Measurements from ENCODE around the gene TTC28. TPM values are rescaled to one million over a fixed set of nuclear protein-coding genes. Genes with fewer than 3 reads are reported as not detected.
"Not testable (repeated sequence)": the region's sequence is repeated elsewhere in the genome, so short reads cannot be mapped to it uniquely, and the experiment has no call there.

The TTC28 gene
- total RNA-seq, 1 donor from 2014 or later = 16.4 TPM

GRCh38 chr22:28506150-28506535, 173.5 kb downstream of the TTC28 start:
- Histone ChIP-seq H3K36me3 (no peaks in the 10 kb centered on the region), H3K4me3 (no peak overlapping the region), H3K27ac (replicated peaks) (no peak overlapping the region), H3K27me3 (ENCODE audit: low read depth) (no peaks in the 10 kb centered on the region), H3K9me3 (replicated peaks) (peaks cover 27% of the 10 kb centered on the region), H3K4me1 (no peaks in the 10 kb centered on the region)
- intact Hi-C loops (cut with micrococcal nuclease) = no loop called here
- TF ChIP-seq, protein P1, sequence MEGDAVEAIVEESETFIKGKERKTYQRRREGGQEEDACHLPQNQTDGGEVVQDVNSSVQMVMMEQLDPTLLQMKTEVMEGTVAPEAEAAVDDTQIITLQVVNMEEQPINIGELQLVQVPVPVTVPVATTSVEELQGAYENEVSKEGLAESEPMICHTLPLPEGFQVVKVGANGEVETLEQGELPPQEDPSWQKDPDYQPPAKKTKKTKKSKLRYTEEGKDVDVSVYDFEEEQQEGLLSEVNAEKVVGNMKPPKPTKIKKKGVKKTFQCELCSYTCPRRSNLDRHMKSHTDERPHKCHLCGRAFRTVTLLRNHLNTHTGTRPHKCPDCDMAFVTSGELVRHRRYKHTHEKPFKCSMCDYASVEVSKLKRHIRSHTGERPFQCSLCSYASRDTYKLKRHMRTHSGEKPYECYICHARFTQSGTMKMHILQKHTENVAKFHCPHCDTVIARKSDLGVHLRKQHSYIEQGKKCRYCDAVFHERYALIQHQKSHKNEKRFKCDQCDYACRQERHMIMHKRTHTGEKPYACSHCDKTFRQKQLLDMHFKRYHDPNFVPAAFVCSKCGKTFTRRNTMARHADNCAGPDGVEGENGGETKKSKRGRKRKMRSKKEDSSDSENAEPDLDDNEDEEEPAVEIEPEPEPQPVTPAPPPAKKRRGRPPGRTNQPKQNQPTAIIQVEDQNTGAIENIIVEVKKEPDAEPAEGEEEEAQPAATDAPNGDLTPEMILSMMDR (IDR thresholded peaks at IDR 0.05; ENCODE audit: borderline replicate concordance) = no peak
- DNase-seq = no peak

GRCh38 chr22:28505416-28506149, 174.1 kb downstream of the TTC28 start:
- peaks cover 21% of the 10 kb centered on the region for H3K9me3 ChIP-seq (replicated peaks)
- H3K4me1 ChIP-seq = no peaks in the 10 kb centered on the region
- no peak overlapping the region for H3K27ac ChIP-seq (replicated peaks)
- TF ChIP-seq, protein P1 (IDR thresholded peaks at IDR 0.05; ENCODE audit: borderline replicate concordance) = no peak
- H3K4me3 ChIP-seq = no peak overlapping the region
- no peaks in the 10 kb centered on the region for H3K27me3 ChIP-seq (ENCODE audit: low read depth)
- no peak for DNase-seq
- no peaks in the 10 kb centered on the region for H3K36me3 ChIP-seq
- intact Hi-C loops (cut with micrococcal nuclease) = no loop called here

GRCh38 chr22:28500006-28500405, 179.6 kb downstream of the TTC28 start:
- intact Hi-C loops (cut with micrococcal nuclease) = no loop called here
- H3K4me3 ChIP-seq = no peak overlapping the region
- no peak for DNase-seq

DNA sequence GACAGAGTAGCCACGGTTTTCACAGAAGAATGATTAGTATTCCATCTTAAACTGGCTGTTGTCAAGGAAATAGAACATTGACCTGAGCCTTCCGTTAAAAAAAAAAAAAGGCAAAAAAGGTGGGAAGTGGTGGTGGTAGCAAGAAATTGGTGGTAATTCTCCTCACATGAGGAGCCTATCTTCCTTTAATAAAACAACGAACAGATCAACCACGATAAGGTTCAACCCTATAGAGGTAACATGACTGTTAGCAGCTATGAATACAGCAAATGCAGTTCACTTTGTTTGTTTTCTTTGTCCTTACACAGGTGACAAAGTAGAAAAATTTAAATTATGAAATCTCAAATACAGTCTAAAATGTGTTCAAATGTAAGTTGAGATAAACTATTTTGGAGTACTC, 181.6 kb downstream of the TTC28 start:
- no peaks in the 10 kb centered on the region for H3K4me1 ChIP-seq
- DNase-seq = no peak
- H3K9me3 ChIP-seq (replicated peaks) = no peaks in the 10 kb centered on the region
- H3K27ac ChIP-seq (replicated peaks) = no peak overlapping the region
- intact Hi-C loops (cut with micrococcal nuclease) = no loop called here
- H3K27me3 ChIP-seq (ENCODE audit: low read depth) = no peaks in the 10 kb centered on the region
- H3K4me3 ChIP-seq = no peak overlapping the region
- TF ChIP-seq, protein P1 (IDR thresholded peaks at IDR 0.05; ENCODE audit: borderline replicate concordance) = no peak
- no peaks in the 10 kb centered on the region for H3K36me3 ChIP-seq

More at GRCh38 chr22:28500006-28500405, 179.6 kb downstream of the TTC28 start:
- no peaks in the 10 kb centered on the region for H3K9me3 ChIP-seq (replicated peaks)
- H3K36me3 ChIP-seq = no peaks in the 10 kb centered on the region
- H3K27me3 ChIP-seq (ENCODE audit: low read depth) = no peaks in the 10 kb centered on the region
- no peaks in the 10 kb centered on the region for H3K4me1 ChIP-seq
- TF ChIP-seq, protein P1 (IDR thresholded peaks at IDR 0.05; ENCODE audit: borderline replicate concordance) = no peak
- no peak overlapping the region for H3K27ac ChIP-seq (replicated peaks)

DNA sequence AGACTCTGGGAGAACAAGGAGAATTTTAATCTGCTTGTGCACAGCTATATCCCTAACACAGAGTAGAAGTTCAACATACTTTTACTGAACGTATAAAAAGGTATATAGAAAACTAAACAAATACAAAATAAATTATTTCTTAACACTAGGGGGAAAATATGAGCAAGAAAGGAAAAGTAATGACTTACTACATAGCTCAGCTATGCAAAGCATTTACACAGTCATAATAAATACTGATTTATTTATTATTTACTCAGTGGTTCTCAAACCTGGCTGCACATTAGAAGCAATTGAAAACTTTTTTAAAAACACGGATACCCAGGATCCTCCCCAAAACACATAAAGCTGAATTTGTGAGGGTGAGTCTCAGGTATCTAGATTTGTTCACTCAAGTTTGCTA, 182.5 kb downstream of the TTC28 start:
- H3K27ac ChIP-seq (replicated peaks) = no peak overlapping the region
- H3K27me3 ChIP-seq (ENCODE audit: low read depth) = no peaks in the 10 kb centered on the region
- H3K4me1 ChIP-seq = no peaks in the 10 kb centered on the region
- no peak for DNase-seq
- TF ChIP-seq, protein P1 (IDR thresholded peaks at IDR 0.05; ENCODE audit: borderline replicate concordance) = no peak
- no peaks in the 10 kb centered on the region for H3K36me3 ChIP-seq
- intact Hi-C loops (cut with micrococcal nuclease) = no loop called here
- H3K9me3 ChIP-seq (replicated peaks) = no peaks in the 10 kb centered on the region
- no peak overlapping the region for H3K4me3 ChIP-seq

GRCh38 chr22:28491289-28491688, 188.4 kb downstream of the TTC28 start:
- H3K27me3 ChIP-seq (ENCODE audit: low read depth); DNase-seq; H3K4me1 ChIP-seq; H3K27ac ChIP-seq (replicated peaks); H3K36me3 ChIP-seq; intact Hi-C loops (cut with micrococcal nuclease); H3K9me3 ChIP-seq (replicated peaks); H3K4me3 ChIP-seq: not testable (repeated sequence)

Measured in left ventricle myocardium inferior (tissue), 1 donor.